OCI-LY7 (cell line): ENCODE results near the gene MLKL. TPM values are rescaled to one million over a fixed set of nuclear protein-coding genes. Genes with fewer than 3 reads are reported as not detected.
"Not testable (repeated sequence)": the region's sequence is repeated elsewhere in the genome, so short reads cannot be mapped to it uniquely, and the experiment has no call there.

Experiments
- BruUV-seq: library from RNA; stranded (reverse); fragments of 400-500 nt; replicated peaks from 2 replicates; lab custom pipeline; 2021; lab: Mats Ljungman, UMichigan
- CTCF ChIA-PET: fragments of 300-600 bp; sonication (Branson Sonifier 250); formaldehyde crosslinking; loops from one replicate; lab custom pipeline; 2022; ENCODE audit warnings: antibody characterized with exemption; ENCODE audit not compliant: unreplicated experiment; lab: Charles Lee
- POLR2A ChIA-PET: fragments of 300-600 bp; sonication (Branson Sonifier 250); formaldehyde crosslinking; loops from one replicate; lab custom pipeline; 2022; ENCODE audit warnings: antibody characterized with exemption; lab: Charles Lee
- DNase-seq: peaks from one replicate; pipeline ENCODE4 v3.0.0-alpha.2; 2015; ENCODE audit warnings: low spot score
- H2AFZ ChIP-seq: fragments of 200-600 bp; sonication (generic), shearing (Covaris generic); 2 replicates; pipeline ENCODE4 v1.6.1; 2014; ENCODE audit warnings: mild to moderate bottlenecking, antibody characterized with exemption, low read length, moderate library complexity
- H3K27ac ChIP-seq: fragments of 200-600 bp; sonication (generic); 2 replicates; pipeline ENCODE4 v1.5.1; 2014; ENCODE audit warnings: mixed run types, low read depth, mild to moderate bottlenecking, moderate library complexity, low read length, inconsistent platforms; ENCODE audit not compliant: poor library complexity, severe bottlenecking
- H3K36me3 ChIP-seq: fragments of 200-600 bp; sonication (generic); 2 replicates; pipeline ENCODE4 v1.6.1; 2014; ENCODE audit warnings: mild to moderate bottlenecking, antibody characterized with exemption, low read length, moderate library complexity, mixed read lengths; ENCODE audit not compliant: insufficient read depth
- H3K4me1 ChIP-seq: fragments of 200-600 bp; sonication (generic); 2 replicates; pipeline ENCODE4 v1.5.1; 2014; ENCODE audit warnings: mild to moderate bottlenecking, low read length; ENCODE audit not compliant: insufficient read depth, poor library complexity, severe bottlenecking
- H3K4me2 ChIP-seq: fragments of 200-600 bp; sonication (generic); 2 replicates; pipeline ENCODE4 v1.6.1; 2014; ENCODE audit warnings: mild to moderate bottlenecking, low read length
- H3K4me3 ChIP-seq: fragments of 200-600 bp; sonication (generic); 2 replicates; pipeline ENCODE4 v1.5.1; 2014; ENCODE audit warnings: mild to moderate bottlenecking, low read depth, low read length; ENCODE audit not compliant: poor library complexity, severe bottlenecking
- H3K79me2 ChIP-seq: fragments of 200-600 bp; sonication (generic); 2 replicates; pipeline ENCODE4 v1.6.1; 2016; ENCODE audit warnings: low read depth, mild to moderate bottlenecking, low read length, moderate library complexity, mixed read lengths; ENCODE audit not compliant: insufficient read depth
- H3K9me2 ChIP-seq: fragments of 200-600 bp; sonication (generic); 2 replicates; pipeline ENCODE4 v1.6.1; 2016; ENCODE audit warnings: mild to moderate bottlenecking, low read length, mixed read lengths; ENCODE audit not compliant: insufficient read depth
- H3K9me3 ChIP-seq: fragments of 200-600 bp; sonication (generic); 2 replicates; pipeline ENCODE4 v1.6.1; 2014; ENCODE audit warnings: mild to moderate bottlenecking, mixed run types, low read length, mixed read lengths
- H4K20me1 ChIP-seq: fragments of 200-600 bp; sonication (generic); 2 replicates; pipeline ENCODE4 v1.6.1; 2014; ENCODE audit warnings: mild to moderate bottlenecking, antibody characterized with exemption, low read length, moderate library complexity, mixed read lengths; ENCODE audit not compliant: insufficient read depth
- CTCF ChIP-seq: fragments of 200-600 bp; sonication (generic); conservative IDR thresholded peaks from 2 replicates; pipeline ENCODE4 v1.5.1; 2014; ENCODE audit warnings: mild to moderate bottlenecking, antibody characterized with exemption, low read length, moderate library complexity, mixed read lengths
- EZH2phosphoT487 ChIP-seq: fragments of 200-600 bp; sonication (generic); IDR thresholded peaks from 2 replicates; pipeline ENCODE4 v1.6.1; 2018; ENCODE audit warnings: low read depth, borderline replicate concordance, mild to moderate bottlenecking, mixed run types, antibody characterized with exemption, low read length, moderate library complexity, mixed read lengths
- intact Hi-C: fragments of 100-400 bp; cut with micrococcal nuclease; formaldehyde crosslinking; loops from one replicate; pipeline ENCODE4 v1.10.0; 2022; ENCODE audit not compliant: unreplicated experiment
- total RNA-seq, 2 experiments: library from RNA; depleted of rRNA in 1 of 2; stranded (reverse); fragments of >200 nt in 1 of 2; shearing (Covaris generic) in 1 of 2; gene quantifications; 2 replicates each; pipeline ENCODE4 v1.2.3, GENCODE V29; 2014 to 2022

The MLKL gene
- total RNA-seq, 2 experiments from 2014 or later: 8.0 to 9.0 TPM

- no peak overlapping the region for H3K4me2 ChIP-seq
- TF ChIP-seq CTCF (no peak), EZH2phosphoT487 (no peak)
- intact Hi-C loops: no loop called here
- ChIA-PET CTCF (no interaction called here), POLR2A (interaction anchor here (0.9 to 1.4 kb wide), 3 partner anchors 12 to 16 kb away, joined by 3 to 10 read pairs (median 4); partner anchors contain the start of gene RFWD3)
- no peaks in the 10 kb centered on the region for H3K9me3 ChIP-seq
- H3K9me2 ChIP-seq: no peaks in the 10 kb centered on the region
- no peak for DNase-seq
- no peak overlapping the region for H3K27ac ChIP-seq
- no peaks in the 10 kb centered on the region for H3K36me3 ChIP-seq
- H3K4me3 ChIP-seq: no peak overlapping the region
- no peaks in the 10 kb centered on the region for H3K79me2 ChIP-seq
- no peak overlapping the region for H2AFZ ChIP-seq
- no peaks in the 10 kb centered on the region for H3K4me1 ChIP-seq
- BruUV-seq: no TSS peak
- no peaks in the 10 kb centered on the region for H4K20me1 ChIP-seq
These were observed 20.7 kb downstream of the MLKL start for GRCh38 chr16:74679983-74680382.

- no peaks in the 10 kb centered on the region for H4K20me1 ChIP-seq
- no peaks in the 10 kb centered on the region for H3K36me3 ChIP-seq
- no peaks in the 10 kb centered on the region for H3K79me2 ChIP-seq
- H3K9me3 ChIP-seq: no peaks in the 10 kb centered on the region
- H3K27ac ChIP-seq: no peak overlapping the region
- H3K4me2 ChIP-seq: no peak overlapping the region
- intact Hi-C loops: no loop called here
- no peaks in the 10 kb centered on the region for H3K4me1 ChIP-seq
- TF ChIP-seq CTCF: no peak
- no peak for TF ChIP-seq EZH2phosphoT487
- CTCF ChIA-PET: no interaction called here
- DNase-seq: no peak
- no peaks in the 10 kb centered on the region for H3K9me2 ChIP-seq
- H2AFZ ChIP-seq: no peak overlapping the region
- POLR2A ChIA-PET: interaction anchor here (1.3 kb wide), 1 partner anchor 11 kb away, joined by 3 read pairs; the partner anchor contains the start of gene RFWD3
- no TSS peak for BruUV-seq
- H3K4me3 ChIP-seq: no peak overlapping the region
These were observed 22.8 kb downstream of the MLKL start for GRCh38 chr16:74677868-74678267.

GRCh38 chr16:74673876-74674275 is 26.8 kb downstream of the MLKL start:
- POLR2A ChIA-PET: interaction anchor here (0.7 kb wide), 1 partner anchor 396 kb away, joined by 3 read pairs; no protein-coding TSS in a partner anchor
- no TSS peak for BruUV-seq
- Histone ChIP-seq H4K20me1 (no peaks in the 10 kb centered on the region), H2AFZ (no peak overlapping the region), H3K36me3 (no peaks in the 10 kb centered on the region), H3K4me3 (no peak overlapping the region), H3K9me2 (no peaks in the 10 kb centered on the region), H3K9me3 (no peaks in the 10 kb centered on the region), H3K27ac (no peak overlapping the region), H3K79me2 (no peaks in the 10 kb centered on the region), H3K4me2 (no peak overlapping the region), H3K4me1 (no peaks in the 10 kb centered on the region)
- no peak for DNase-seq
- TF ChIP-seq CTCF: no peak
- TF ChIP-seq EZH2phosphoT487: no peak
- CTCF ChIA-PET: no interaction called here
- intact Hi-C loops: no loop called here

GRCh38 chr16:74668877-74669276 is 31.8 kb downstream of the MLKL start:
- peaks cover 28% of the 10 kb centered on the region for H3K79me2 ChIP-seq
- H3K4me3 ChIP-seq, H4K20me1 ChIP-seq, H2AFZ ChIP-seq, H3K27ac ChIP-seq, H3K9me2 ChIP-seq, intact Hi-C loops, BruUV-seq, H3K9me3 ChIP-seq, H3K4me2 ChIP-seq, DNase-seq: not testable (repeated sequence)
- peaks cover 29% of the 10 kb centered on the region for H3K4me1 ChIP-seq
- CTCF ChIA-PET: interaction anchor here (2.2 kb wide), 1 partner anchor 30 kb away, joined by 8 read pairs; no protein-coding TSS in a partner anchor
- H3K36me3 ChIP-seq: peaks cover 24% of the 10 kb centered on the region
- POLR2A ChIA-PET: interaction anchor here (0.6 kb wide), 3 partner anchors 148 to 891 kb away, joined by 3 to 4 read pairs (median 4); no protein-coding TSS in a partner anchor
